NCI-H1694 (cell line): ENCODE data around the gene KCNN3.

Source experiments
- DNase-seq: peaks from one replicate; lab custom pipeline; 2025; lab: John Stamatoyannopoulos, UW

Gene KCNN3

GRCh38 chr1:154659823-154660592 is 210.1 kb downstream of the KCNN3 start:
- DNase-seq, result no peak

GRCh38 chr1:154657556-154657955 is 212.5 kb downstream of the KCNN3 start:
- DNase-seq, result no peak

GRCh38 chr1:154652893-154653292 is 217.2 kb downstream of the KCNN3 start:
- DNase-seq, result no peak
